ENCODE data around the gene TNIK.
"Not testable (repeated sequence)": the region's sequence is repeated elsewhere in the genome, so short reads cannot be mapped to it uniquely, and the experiment has no call there.

DNA sequence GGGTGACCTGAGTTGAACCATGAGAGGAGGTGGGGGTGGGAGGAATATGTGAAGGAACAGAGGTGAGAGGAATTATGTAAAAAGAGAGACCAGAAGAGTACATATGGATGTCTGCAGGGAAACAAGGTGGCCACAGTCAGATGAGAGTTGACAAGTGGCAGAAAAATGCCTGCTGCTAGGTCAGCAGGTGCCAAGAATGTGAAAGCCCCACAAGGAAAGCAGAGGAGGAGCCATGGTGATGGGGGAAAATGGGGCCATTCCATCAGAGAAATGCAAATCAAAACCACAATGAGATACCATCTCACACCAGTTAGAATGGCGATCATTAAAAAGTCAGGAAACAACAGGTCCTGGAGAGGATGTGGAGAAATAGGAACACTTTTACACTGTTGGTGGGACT lies 156.2 kb downstream of the TNIK start:
- not testable (repeated sequence) for TF ChIP-seq EP300 (IDR thresholded peaks at IDR 0.05); POLR2A (IDR thresholded peaks at IDR 0.05; ENCODE audit: low read depth); POLR2AphosphoS5 (IDR thresholded peaks at IDR 0.05)
- TF ChIP-seq, protein P1, sequence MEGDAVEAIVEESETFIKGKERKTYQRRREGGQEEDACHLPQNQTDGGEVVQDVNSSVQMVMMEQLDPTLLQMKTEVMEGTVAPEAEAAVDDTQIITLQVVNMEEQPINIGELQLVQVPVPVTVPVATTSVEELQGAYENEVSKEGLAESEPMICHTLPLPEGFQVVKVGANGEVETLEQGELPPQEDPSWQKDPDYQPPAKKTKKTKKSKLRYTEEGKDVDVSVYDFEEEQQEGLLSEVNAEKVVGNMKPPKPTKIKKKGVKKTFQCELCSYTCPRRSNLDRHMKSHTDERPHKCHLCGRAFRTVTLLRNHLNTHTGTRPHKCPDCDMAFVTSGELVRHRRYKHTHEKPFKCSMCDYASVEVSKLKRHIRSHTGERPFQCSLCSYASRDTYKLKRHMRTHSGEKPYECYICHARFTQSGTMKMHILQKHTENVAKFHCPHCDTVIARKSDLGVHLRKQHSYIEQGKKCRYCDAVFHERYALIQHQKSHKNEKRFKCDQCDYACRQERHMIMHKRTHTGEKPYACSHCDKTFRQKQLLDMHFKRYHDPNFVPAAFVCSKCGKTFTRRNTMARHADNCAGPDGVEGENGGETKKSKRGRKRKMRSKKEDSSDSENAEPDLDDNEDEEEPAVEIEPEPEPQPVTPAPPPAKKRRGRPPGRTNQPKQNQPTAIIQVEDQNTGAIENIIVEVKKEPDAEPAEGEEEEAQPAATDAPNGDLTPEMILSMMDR (IDR thresholded peaks at IDR 0.05) = not testable (repeated sequence)

All from esophagus muscularis mucosa (tissue), 4 donors.